Left ventricle myocardium inferior (tissue), 1 donor: ENCODE results near the gene MAP2K3. TPM values are rescaled to one million over a fixed set of nuclear protein-coding genes. Genes with fewer than 3 reads are reported as not detected.

Source experiments
- DNase-seq: peaks from one replicate; pipeline ENCODE4 v3.0.0-alpha.2; 2020
- H3K27ac ChIP-seq: fragments of 200-600 bp; replicated peaks from 2 replicates; pipeline ENCODE4 v1.8.0; 2021
- H3K27me3 ChIP-seq: fragments of 200-600 bp; 2 replicates; pipeline ENCODE4 v1.8.0; 2021; ENCODE audit warnings: low read depth
- H3K36me3 ChIP-seq: fragments of 200-600 bp; 2 replicates; pipeline ENCODE4 v1.8.0; 2021
- H3K4me1 ChIP-seq: fragments of 200-600 bp; 2 replicates; pipeline ENCODE4 v1.8.0; 2021
- H3K4me3 ChIP-seq: fragments of 200-600 bp; 2 replicates; pipeline ENCODE4 v1.8.0; 2021; ENCODE audit warnings: mild to moderate bottlenecking, moderate library complexity
- H3K9me3 ChIP-seq: fragments of 200-600 bp; replicated peaks from 2 replicates; pipeline ENCODE4 v1.8.0; 2021
- CTCF ChIP-seq: fragments of 200-600 bp; IDR thresholded peaks from 2 replicates; pipeline ENCODE4 v1.8.0; 2021; ENCODE audit warnings: antibody characterized with exemption, mild to moderate bottlenecking, borderline replicate concordance
- intact Hi-C: fragments of 100-400 bp; cut with micrococcal nuclease; formaldehyde crosslinking; loops from one replicate; pipeline ENCODE4 v1.11.0; 2022
- total RNA-seq: library from RNA; stranded (reverse); fragmentation: NEBNext Ultra II Directional; extraction: Animal tissue kit (Norgen Biotek cat#: 25700); gene quantifications from one replicate; pipeline ENCODE4 v1.2.1, GENCODE V29; 2021
- donor health status: DM: no; HTN: yes; CAD: no; lungs with severe emphysema.

Gene MAP2K3
- total RNA-seq, 1 donor from 2014 or later, result 41.7 TPM

GRCh38 chr17:21355586-21355985, 71.1 kb downstream of the MAP2K3 start:
- no peak overlapping the region for H3K27ac ChIP-seq
- H3K4me1 ChIP-seq, result peaks cover 27% of the 10 kb centered on the region
- H3K9me3 ChIP-seq, result no peaks in the 10 kb centered on the region
- TF ChIP-seq CTCF, result no peak
- no peak for DNase-seq
- H3K36me3 ChIP-seq, result no peaks in the 10 kb centered on the region
- H3K4me3 ChIP-seq, result no peak overlapping the region
- intact Hi-C loops, result no loop called here
- H3K27me3 ChIP-seq, result no peaks in the 10 kb centered on the region

- intact Hi-C loops, result no loop called here
- no peak for DNase-seq
- no peak overlapping the region for H3K27ac ChIP-seq
Measured at GRCh38 chr17:21356537-21357127, 72.1 kb downstream of the MAP2K3 start.

GRCh38 chr17:21357281-21357680, 72.8 kb downstream of the MAP2K3 start:
- H3K27me3 ChIP-seq, result no peaks in the 10 kb centered on the region
- H3K27ac ChIP-seq, result no peak overlapping the region
- peaks cover 27% of the 10 kb centered on the region for H3K4me1 ChIP-seq
- H3K36me3 ChIP-seq, result no peaks in the 10 kb centered on the region
- no peak for TF ChIP-seq CTCF
- H3K9me3 ChIP-seq, result no peaks in the 10 kb centered on the region
- DNase-seq, result peak; percentile 8
- no peak overlapping the region for H3K4me3 ChIP-seq
- intact Hi-C loops, result no loop called here

More at GRCh38 chr17:21356537-21357127, 72.1 kb downstream of the MAP2K3 start:
- H3K9me3 ChIP-seq, result no peaks in the 10 kb centered on the region
- peaks cover 27% of the 10 kb centered on the region for H3K4me1 ChIP-seq
- H3K4me3 ChIP-seq, result no peak overlapping the region
- H3K36me3 ChIP-seq, result no peaks in the 10 kb centered on the region
- no peak for TF ChIP-seq CTCF
- no peaks in the 10 kb centered on the region for H3K27me3 ChIP-seq

GRCh38 chr17:21357696-21358656, 73.5 kb downstream of the MAP2K3 start:
- H3K27ac ChIP-seq, result peak overlapping the region; percentile 82
- no peaks in the 10 kb centered on the region for H3K36me3 ChIP-seq
- no peak for DNase-seq
- TF ChIP-seq CTCF, result no peak
- peaks cover 27% of the 10 kb centered on the region for H3K4me1 ChIP-seq
- H3K9me3 ChIP-seq, result no peaks in the 10 kb centered on the region
- no peak overlapping the region for H3K4me3 ChIP-seq
- intact Hi-C loops, result no loop called here
- H3K27me3 ChIP-seq, result no peaks in the 10 kb centered on the region

GRCh38 chr17:21358682-21359482, 74.4 kb downstream of the MAP2K3 start:
- H3K27me3 ChIP-seq, result no peaks in the 10 kb centered on the region
- H3K36me3 ChIP-seq, result no peaks in the 10 kb centered on the region
- no peaks in the 10 kb centered on the region for H3K9me3 ChIP-seq
- H3K27ac ChIP-seq, result peak overlapping the region; percentile 82
- peaks cover 27% of the 10 kb centered on the region for H3K4me1 ChIP-seq
- peak; percentile 36 for DNase-seq
- no peak overlapping the region for H3K4me3 ChIP-seq
- intact Hi-C loops, result no loop called here
- TF ChIP-seq CTCF, result no peak
